ENCODE results near the gene CD40LG. TPM values are rescaled to one million over a fixed set of nuclear protein-coding genes. Genes with fewer than 3 reads are reported as not detected.

Gene CD40LG
- total RNA-seq, 3 donors from 2014 or later = 0.22 to 0.43 (median 0.23) TPM

GRCh38 chrX:136697156-136697555 lies 49.2 kb downstream of the CD40LG start:
- no peak overlapping the region for H3K4me3 ChIP-seq
- no peak for TF ChIP-seq CTCF (IDR thresholded peaks at IDR 0.05)
- H3K36me3 ChIP-seq (ENCODE audit: low read depth) = no peaks in the 10 kb centered on the region
- no peak for DNase-seq
- H3K4me1 ChIP-seq (ENCODE audit: low read depth) = no peaks in the 10 kb centered on the region
- H3K9me3 ChIP-seq = no peaks in the 10 kb centered on the region
- intact Hi-C loops (cut with DNase I, micrococcal nuclease) = loop anchor here in 1 of 2 donors (10.0 kb wide), 1 partner anchor 92 kb away; no protein-coding TSS in a partner anchor
- no peak for ATAC-seq

GRCh38 chrX:136708348-136708747 lies 60.4 kb downstream of the CD40LG start:
- intact Hi-C loops (cut with DNase I, micrococcal nuclease) = no loop called here
- no peaks in the 10 kb centered on the region for H3K4me1 ChIP-seq (ENCODE audit: low read depth)
- ATAC-seq = peak; percentile 37

More at GRCh38 chrX:136708348-136708747, 60.4 kb downstream of the CD40LG start:
- Histone ChIP-seq H3K9me3 (no peaks in the 10 kb centered on the region), H3K36me3 (ENCODE audit: low read depth) (no peaks in the 10 kb centered on the region), H3K4me3 (no peak overlapping the region)
- TF ChIP-seq CTCF (IDR thresholded peaks at IDR 0.05) = no peak
- DNase-seq = no peak

Other genes with a start within 250 kb of the CD40LG start
- gene BRS3, start 160.2 kb upstream of the CD40LG start, total RNA-seq = not detected
- gene HTATSF1, start 150.6 kb upstream of the CD40LG start, total RNA-seq = 10 to 100 TPM; 28.1 to 35.8 (median 29.2) TPM
- gene VGLL1, start 115.9 kb upstream of the CD40LG start, total RNA-seq = not detected
- 10 to 100 TPM in 1 of 3 donors, 1 to 10 TPM in 2; 2.8 to 17.2 (median 6.6) TPM for gene ARHGEF6, start 132.8 kb downstream of the CD40LG start, total RNA-seq
- 100 to 1,000 TPM; 101 to 144 (median 122) TPM for gene RBMX, start 232.6 kb downstream of the CD40LG start, total RNA-seq

All from mucosa of descending colon (tissue), 3 donors.